ENCODE data around the gene NR2F1-AS1. TPM values are rescaled to one million over a fixed set of nuclear protein-coding genes. Genes with fewer than 3 reads are reported as not detected.

The NR2F1-AS1 gene
- 1 to 10 TPM in 1 of 2 donors, under 1 TPM in 1; 0.69 to 2.4 TPM for total RNA-seq

DNA sequence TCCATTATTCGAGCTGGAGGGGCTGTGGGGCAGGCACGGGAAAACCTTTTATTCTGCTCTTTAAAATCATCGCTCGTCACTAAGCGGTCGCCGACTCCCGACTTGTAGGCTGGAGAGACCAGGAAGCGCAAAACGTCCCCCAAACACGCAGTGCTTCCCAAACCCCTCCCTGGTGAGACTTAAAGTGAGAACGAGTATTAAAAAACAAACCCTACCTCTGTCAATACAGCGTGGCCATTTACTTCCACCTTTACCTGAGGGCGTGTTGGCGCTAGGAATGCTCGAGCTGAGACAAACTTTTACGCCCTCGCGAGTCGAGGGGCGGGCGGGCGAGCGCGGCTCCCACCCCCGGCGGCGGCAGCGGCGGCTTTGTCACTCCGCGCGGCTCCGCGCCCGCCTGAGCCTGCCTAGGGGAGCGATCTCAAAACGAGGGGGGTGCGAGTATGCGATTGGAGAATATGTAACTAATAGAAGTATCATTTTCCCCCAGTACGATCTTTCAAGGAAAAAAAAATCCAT is at the start of gene NR2F1-AS1:
TSS of gene NR2F1-AS1 (minus strand) at position 293 of the 519 bp plus-strand sequence.
- H3K27ac ChIP-seq, result peak within 1 kb of the TSS; percentile 52
- intact Hi-C loops (cut with DNase I), result loop anchor here (5.0 to 10.0 kb wide), 2 partner anchors 216 to 334 kb away; no protein-coding TSS in a partner anchor
- H3K36me3 ChIP-seq, result no peaks in the 10 kb centered on the region
- H3K27me3 ChIP-seq, result peaks cover 63% of the 10 kb centered on the region
- peak within 1 kb of the TSS; percentile 57 for H3K4me3 ChIP-seq
- peaks cover 6% of the 10 kb centered on the region for H3K4me1 ChIP-seq
- H3K9me3 ChIP-seq, result no peaks in the 10 kb centered on the region
- TF ChIP-seq, protein P1, sequence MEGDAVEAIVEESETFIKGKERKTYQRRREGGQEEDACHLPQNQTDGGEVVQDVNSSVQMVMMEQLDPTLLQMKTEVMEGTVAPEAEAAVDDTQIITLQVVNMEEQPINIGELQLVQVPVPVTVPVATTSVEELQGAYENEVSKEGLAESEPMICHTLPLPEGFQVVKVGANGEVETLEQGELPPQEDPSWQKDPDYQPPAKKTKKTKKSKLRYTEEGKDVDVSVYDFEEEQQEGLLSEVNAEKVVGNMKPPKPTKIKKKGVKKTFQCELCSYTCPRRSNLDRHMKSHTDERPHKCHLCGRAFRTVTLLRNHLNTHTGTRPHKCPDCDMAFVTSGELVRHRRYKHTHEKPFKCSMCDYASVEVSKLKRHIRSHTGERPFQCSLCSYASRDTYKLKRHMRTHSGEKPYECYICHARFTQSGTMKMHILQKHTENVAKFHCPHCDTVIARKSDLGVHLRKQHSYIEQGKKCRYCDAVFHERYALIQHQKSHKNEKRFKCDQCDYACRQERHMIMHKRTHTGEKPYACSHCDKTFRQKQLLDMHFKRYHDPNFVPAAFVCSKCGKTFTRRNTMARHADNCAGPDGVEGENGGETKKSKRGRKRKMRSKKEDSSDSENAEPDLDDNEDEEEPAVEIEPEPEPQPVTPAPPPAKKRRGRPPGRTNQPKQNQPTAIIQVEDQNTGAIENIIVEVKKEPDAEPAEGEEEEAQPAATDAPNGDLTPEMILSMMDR (IDR thresholded peaks at IDR 0.05), result no peak
- DNase-seq, result no peak
- peak within 1 kb of the TSS; percentile 52 to 53 for H3K9ac ChIP-seq (ENCODE audit: low read depth in 2 of 2, low read length in 2 of 2)

DNA sequence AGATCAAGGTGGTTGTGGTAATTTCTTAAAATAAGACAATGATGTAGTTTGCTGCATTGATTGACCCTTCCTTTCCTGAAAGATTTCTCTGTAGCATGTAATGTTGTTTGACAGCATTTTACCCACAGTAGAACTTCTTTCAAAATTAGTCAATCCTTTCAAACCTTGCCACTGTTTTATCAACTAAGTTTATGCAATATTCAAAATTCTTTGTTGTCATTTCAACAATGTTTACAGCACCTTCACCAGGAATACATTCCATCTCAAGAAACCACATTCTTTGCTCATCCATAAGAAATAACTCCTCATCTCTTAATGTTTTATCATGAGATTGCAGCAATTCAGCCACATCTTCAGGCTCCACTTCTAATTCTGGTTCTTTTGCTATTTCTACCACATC is 45.8 kb upstream of the NR2F1-AS1 start:
- intact Hi-C loops (cut with DNase I), result no loop called here
- TF ChIP-seq, protein P1 (IDR thresholded peaks at IDR 0.05), result no peak
- H3K4me3 ChIP-seq, result no peak overlapping the region
- H3K9ac ChIP-seq (ENCODE audit: low read depth in 2 of 2, low read length in 2 of 2), result no peak overlapping the region
- no peaks in the 10 kb centered on the region for H3K36me3 ChIP-seq
- no peaks in the 10 kb centered on the region for H3K4me1 ChIP-seq
- H3K27me3 ChIP-seq, result no peaks in the 10 kb centered on the region
- H3K9me3 ChIP-seq, result no peaks in the 10 kb centered on the region
- no peak overlapping the region for H3K27ac ChIP-seq
- no peak for DNase-seq

DNA sequence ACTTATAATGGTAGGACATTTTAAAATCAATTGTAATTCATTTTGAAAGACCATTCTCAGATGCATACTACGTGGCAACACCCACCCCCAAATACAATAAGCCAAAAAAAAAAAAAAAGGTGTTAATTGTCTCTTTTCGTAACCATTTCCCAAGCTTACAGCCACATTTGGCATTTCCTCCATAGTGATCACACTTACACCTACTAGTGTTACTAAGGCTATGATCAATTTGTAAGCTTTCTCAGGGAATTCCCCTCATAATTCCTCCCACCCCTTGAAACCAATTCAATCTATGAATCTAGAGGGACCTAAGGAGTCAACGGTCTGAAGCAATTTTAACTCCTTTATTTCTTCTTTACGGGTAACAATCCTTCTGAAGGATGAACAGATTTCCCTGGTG is 42.1 kb upstream of the NR2F1-AS1 start:
- no peak overlapping the region for H3K27ac ChIP-seq
- no peak overlapping the region for H3K9ac ChIP-seq (ENCODE audit: low read depth in 2 of 2, low read length in 2 of 2)
- DNase-seq, result no peak
- no peaks in the 10 kb centered on the region for H3K9me3 ChIP-seq
- TF ChIP-seq, protein P1 (IDR thresholded peaks at IDR 0.05), result no peak
- H3K36me3 ChIP-seq, result no peaks in the 10 kb centered on the region
- intact Hi-C loops (cut with DNase I), result no loop called here
- no peaks in the 10 kb centered on the region for H3K4me1 ChIP-seq
- no peaks in the 10 kb centered on the region for H3K27me3 ChIP-seq
- no peak overlapping the region for H3K4me3 ChIP-seq

DNA sequence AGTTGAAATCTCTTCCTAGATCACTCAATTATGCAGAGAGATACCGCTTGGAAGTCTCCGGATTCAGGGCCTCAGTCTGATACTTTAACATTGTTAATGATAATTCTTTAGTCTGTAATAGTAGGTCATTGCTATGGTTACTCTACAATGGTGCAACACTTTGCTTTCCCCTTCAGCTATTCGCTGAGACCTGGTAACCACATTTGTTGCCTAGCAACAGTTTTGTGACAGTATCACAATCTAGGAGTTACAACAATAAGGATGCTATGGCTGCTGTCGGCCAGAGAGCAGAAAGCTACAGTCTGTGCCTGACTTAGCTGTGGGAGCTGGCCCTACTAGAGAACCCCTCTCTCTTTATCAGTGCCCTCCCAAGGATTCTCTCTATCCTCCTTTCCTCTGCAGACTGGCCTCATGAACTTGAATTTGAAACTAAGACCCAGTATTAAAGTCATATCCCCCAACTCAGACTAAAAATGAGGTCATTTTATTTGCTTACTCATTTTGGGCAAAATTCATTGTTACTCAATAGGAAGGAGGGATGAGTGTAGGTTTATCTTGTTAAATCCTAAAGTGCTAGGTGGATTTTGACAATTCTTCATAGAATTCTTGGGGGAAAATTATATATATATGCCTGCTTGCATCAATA is 41.3 kb upstream of the NR2F1-AS1 start:
- H3K27me3 ChIP-seq, result no peaks in the 10 kb centered on the region
- H3K9ac ChIP-seq (ENCODE audit: low read depth in 2 of 2, low read length in 2 of 2), result no peak overlapping the region
- TF ChIP-seq, protein P1 (IDR thresholded peaks at IDR 0.05), result no peak
- DNase-seq, result no peak
- no peak overlapping the region for H3K27ac ChIP-seq
- intact Hi-C loops (cut with DNase I), result no loop called here
- no peaks in the 10 kb centered on the region for H3K36me3 ChIP-seq
- H3K4me3 ChIP-seq, result no peak overlapping the region
- H3K9me3 ChIP-seq, result no peaks in the 10 kb centered on the region
- no peaks in the 10 kb centered on the region for H3K4me1 ChIP-seq

DNA sequence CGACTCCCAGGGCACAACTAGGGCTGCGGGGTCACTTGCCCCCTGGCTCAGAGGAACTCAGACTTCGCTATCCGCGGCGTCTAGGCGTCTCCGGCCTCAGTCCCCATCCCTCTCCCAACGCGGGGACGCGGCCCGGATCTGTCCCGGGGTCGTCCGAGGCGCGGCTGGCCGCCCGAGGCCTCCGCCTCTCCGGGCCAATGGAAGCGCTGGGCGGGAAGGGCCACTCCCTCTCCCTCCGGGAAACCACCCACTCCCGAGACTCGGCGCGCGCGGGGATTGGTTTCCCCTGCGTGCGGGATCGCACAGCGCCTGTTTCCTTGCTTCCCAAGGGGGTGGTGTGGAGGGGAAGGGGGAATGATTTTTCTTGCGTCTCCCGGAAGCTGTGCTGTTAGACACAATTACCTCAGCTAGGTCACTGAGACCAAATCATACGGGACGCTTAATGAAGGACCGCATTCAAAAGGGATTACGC is 40.3 kb upstream of the NR2F1-AS1 start:
- H3K27me3 ChIP-seq, result no peaks in the 10 kb centered on the region
- intact Hi-C loops (cut with DNase I), result no loop called here
- TF ChIP-seq, protein P1 (IDR thresholded peaks at IDR 0.05), result no peak
- H3K9ac ChIP-seq (ENCODE audit: low read depth in 2 of 2, low read length in 2 of 2), result no peak overlapping the region
- no peaks in the 10 kb centered on the region for H3K9me3 ChIP-seq
- H3K36me3 ChIP-seq, result no peaks in the 10 kb centered on the region
- peak overlapping the region; percentile 71 for H3K4me3 ChIP-seq
- DNase-seq, result peak; percentile 82
- no peaks in the 10 kb centered on the region for H3K4me1 ChIP-seq
- H3K27ac ChIP-seq, result peak overlapping the region; percentile 15

Measured in colonic mucosa (tissue), 4 donors.